HEK293T (cell line): ENCODE measurements around the gene PBX1.

Source experiments
- ARNT ChIP-seq: fragments of 450-650 bp; IDR thresholded peaks from 2 replicates; pipeline ENCODE4 v1.6.1; 2017; ENCODE audit warnings: mild to moderate bottlenecking
- BHLHE40 ChIP-seq: fragments of 450-650 bp; IDR thresholded peaks from 2 replicates; pipeline ENCODE4 v1.6.1; 2016; ENCODE audit warnings: mild to moderate bottlenecking, moderate library complexity, borderline replicate concordance
- CTBP1 ChIP-seq: fragments of 450-650 bp; IDR thresholded peaks from 2 replicates; pipeline ENCODE4 v1.6.1; 2016; ENCODE audit warnings: borderline replicate concordance
- ELF4 ChIP-seq: fragments of 450-650 bp; IDR thresholded peaks from 2 replicates; pipeline ENCODE4 v1.6.1; 2017; ENCODE audit warnings: antibody characterized with exemption
- FOXK2 ChIP-seq: fragments of 450-650 bp; IDR thresholded peaks from 2 replicates; pipeline ENCODE4 v1.6.1; 2016; ENCODE audit warnings: mild to moderate bottlenecking
- FOXM1 ChIP-seq: fragments of 450-650 bp; IDR thresholded peaks from 2 replicates; pipeline ENCODE4 v1.6.1; 2017; ENCODE audit warnings: mild to moderate bottlenecking, borderline replicate concordance
- HDGF ChIP-seq: fragments of 450-650 bp; IDR thresholded peaks from 2 replicates; pipeline ENCODE4 v1.6.1; 2017; ENCODE audit warnings: antibody characterized with exemption, borderline replicate concordance
- L3MBTL2 ChIP-seq: fragments of 450-650 bp; conservative IDR thresholded peaks from 2 replicates; pipeline ENCODE4 v1.6.1; 2016; ENCODE audit warnings: mild to moderate bottlenecking
- LEF1 ChIP-seq: fragments of 450-650 bp; IDR thresholded peaks from 2 replicates; pipeline ENCODE4 v1.6.1; 2017; ENCODE audit warnings: mild to moderate bottlenecking, borderline replicate concordance
- NFRKB ChIP-seq: fragments of 450-650 bp; IDR thresholded peaks from 2 replicates; pipeline ENCODE4 v1.6.1; 2016; ENCODE audit warnings: mild to moderate bottlenecking, moderate library complexity
- SP1 ChIP-seq: fragments of 450-650 bp; IDR thresholded peaks from 2 replicates; pipeline ENCODE4 v1.6.1; 2017
- TARDBP ChIP-seq: fragments of 450-650 bp; IDR thresholded peaks from 2 replicates; pipeline ENCODE4 v1.6.1; 2016
- ZNF384 ChIP-seq: fragments of 450-650 bp; IDR thresholded peaks from 2 replicates; pipeline ENCODE4 v1.6.1; 2016
- TF ChIP-seq, protein P1 (sequence below): fragments of 450-650 bp; IDR thresholded peaks from 2 replicates; pipeline ENCODE4 v1.6.1; 2016

DNA sequence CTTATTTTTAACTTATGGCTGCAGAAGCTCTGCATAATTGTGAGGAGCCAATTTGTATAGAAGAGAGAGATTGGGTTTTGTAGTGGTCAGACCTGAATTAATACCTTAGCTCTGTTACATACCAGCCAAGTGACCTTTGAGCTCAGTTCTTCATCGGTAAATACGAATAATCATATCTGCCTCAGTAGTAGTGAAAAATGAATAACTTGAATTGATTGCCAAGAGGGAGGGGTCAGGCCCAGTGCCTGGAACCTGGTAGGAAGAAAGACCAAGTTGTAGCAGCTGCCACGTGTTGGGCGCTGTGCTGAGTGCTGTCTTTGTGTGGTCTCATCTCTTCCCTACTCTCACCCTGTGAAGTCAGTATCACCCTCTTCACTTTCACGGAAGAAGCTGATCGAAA is 247.5 kb downstream of the PBX1 start:
- TF ChIP-seq SP1: no peak
- TF ChIP-seq ELF4: no peak
- no peak for TF ChIP-seq BHLHE40
- no peak for TF ChIP-seq HDGF
- TF ChIP-seq NFRKB: no peak
- no peak for TF ChIP-seq L3MBTL2
- TF ChIP-seq ZNF384: no peak
- no peak for TF ChIP-seq FOXK2
- no peak for TF ChIP-seq TARDBP
- TF ChIP-seq FOXM1: no peak
- no peak for TF ChIP-seq LEF1
- TF ChIP-seq ARNT: no peak
- TF ChIP-seq CTBP1: no peak
- TF ChIP-seq, protein P1, sequence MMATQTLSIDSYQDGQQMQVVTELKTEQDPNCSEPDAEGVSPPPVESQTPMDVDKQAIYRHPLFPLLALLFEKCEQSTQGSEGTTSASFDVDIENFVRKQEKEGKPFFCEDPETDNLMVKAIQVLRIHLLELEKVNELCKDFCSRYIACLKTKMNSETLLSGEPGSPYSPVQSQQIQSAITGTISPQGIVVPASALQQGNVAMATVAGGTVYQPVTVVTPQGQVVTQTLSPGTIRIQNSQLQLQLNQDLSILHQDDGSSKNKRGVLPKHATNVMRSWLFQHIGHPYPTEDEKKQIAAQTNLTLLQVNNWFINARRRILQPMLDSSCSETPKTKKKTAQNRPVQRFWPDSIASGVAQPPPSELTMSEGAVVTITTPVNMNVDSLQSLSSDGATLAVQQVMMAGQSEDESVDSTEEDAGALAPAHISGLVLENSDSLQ: no peak
